KG1 (cell line): ENCODE measurements around the gene CCNK.

Experiments
- DNase-seq: peaks from one replicate; lab custom pipeline; 2025; lab: John Stamatoyannopoulos, UW

The CCNK gene

DNA sequence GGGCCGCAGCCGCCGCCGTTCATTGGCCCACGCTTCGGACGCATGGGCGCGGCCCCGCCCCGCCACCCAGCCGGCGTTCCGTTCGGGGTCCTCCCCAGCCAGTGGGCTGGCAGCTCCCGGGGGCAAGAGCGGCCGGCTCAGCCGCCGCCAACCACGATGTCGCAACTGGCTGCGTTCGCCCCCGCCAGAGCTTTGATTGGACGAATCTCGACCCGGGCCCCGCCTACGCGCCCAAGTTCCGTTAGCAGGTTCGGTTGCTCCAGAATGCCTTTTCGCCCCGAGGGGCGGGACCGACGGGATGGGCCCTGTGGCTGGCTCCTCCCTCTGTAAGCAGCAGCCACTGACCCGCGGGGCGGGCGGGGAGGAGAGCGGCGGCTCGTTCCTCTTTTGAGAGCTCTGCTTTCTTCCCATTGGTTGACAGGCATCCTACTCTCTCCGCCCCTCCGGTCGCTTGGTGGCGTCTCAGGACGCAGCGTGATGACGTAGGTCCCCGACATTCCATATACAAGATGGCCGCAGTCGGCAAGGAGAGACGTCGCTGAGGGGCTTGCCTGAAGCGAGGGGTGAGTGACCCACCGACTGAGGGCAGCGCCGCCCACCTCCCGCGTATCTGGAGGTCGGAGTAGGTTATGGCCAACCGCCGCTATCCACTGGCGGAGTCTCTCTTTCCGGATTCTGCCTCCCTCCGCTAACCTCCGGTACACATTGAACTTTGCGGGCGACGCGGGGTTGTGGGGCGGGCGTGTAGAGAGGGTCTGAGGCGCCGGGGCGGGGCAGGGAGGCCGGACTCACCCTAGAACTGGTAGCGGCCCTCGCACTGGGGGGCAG, at the start of gene CCNK:
Gene CCNK (plus strand): TSS at position 493 of the 828 bp plus-strand sequence. CDS start 11,269 bp downstream, outside the sequence.
- DNase-seq, result peak; percentile 100

DNA sequence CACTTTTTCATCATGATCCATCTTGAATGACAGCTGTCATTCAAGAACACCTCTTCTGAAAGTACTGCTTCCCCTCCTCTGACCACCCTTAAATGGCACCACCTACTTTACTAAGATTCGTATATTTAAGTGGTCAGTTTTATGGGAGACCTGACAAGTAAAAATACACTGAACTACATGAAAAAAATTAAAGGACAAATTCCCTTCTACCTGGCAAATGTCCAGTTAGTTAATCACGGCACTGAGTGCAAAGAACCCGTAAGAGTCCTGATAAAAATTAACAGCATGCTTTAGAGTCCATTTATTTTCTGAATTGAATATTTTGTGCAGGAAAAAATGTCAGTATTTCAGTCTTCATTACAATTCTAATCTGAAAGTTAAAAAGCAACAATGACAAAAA, 49.2 kb upstream of the CCNK start:
- DNase-seq, result no peak

DNA sequence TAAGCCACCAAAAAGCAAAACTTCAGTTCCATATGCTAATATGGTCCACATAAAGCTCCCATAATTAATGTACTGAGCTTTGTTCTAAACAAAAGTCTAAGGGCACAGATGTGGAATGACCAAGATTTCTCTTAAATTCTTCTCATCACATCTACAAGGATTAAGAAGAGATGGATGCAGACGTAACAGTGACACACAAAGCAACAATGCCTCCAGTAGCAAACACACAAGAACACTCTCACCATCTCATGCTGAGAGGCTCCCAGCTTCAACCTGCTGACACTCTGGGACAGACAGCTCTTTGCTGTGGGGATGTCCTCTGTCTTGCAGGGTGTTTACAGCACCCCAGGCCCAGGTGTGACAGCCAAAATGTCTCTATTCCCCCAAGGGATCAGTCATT, 48.7 kb upstream of the CCNK start:
- DNase-seq, result no peak

DNA sequence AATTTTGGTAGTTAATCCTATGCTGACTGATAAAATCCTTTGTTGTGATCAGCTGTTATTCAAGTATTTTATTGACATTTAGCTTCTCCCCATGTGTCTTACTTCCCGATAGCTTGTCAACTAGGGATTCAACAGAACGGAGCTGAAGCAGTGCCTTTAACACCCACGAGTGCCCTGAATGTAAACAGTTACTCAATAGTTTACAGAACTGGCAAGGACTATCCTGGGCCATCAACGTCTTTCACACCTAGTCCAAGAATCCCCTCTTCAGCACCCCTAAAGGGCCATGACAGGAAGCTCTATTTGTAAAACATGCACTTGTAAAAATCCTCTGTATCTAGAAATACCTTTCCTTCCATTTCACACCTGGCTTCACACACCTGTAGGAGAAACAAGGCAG, 45.9 kb upstream of the CCNK start:
- DNase-seq, result no peak

DNA sequence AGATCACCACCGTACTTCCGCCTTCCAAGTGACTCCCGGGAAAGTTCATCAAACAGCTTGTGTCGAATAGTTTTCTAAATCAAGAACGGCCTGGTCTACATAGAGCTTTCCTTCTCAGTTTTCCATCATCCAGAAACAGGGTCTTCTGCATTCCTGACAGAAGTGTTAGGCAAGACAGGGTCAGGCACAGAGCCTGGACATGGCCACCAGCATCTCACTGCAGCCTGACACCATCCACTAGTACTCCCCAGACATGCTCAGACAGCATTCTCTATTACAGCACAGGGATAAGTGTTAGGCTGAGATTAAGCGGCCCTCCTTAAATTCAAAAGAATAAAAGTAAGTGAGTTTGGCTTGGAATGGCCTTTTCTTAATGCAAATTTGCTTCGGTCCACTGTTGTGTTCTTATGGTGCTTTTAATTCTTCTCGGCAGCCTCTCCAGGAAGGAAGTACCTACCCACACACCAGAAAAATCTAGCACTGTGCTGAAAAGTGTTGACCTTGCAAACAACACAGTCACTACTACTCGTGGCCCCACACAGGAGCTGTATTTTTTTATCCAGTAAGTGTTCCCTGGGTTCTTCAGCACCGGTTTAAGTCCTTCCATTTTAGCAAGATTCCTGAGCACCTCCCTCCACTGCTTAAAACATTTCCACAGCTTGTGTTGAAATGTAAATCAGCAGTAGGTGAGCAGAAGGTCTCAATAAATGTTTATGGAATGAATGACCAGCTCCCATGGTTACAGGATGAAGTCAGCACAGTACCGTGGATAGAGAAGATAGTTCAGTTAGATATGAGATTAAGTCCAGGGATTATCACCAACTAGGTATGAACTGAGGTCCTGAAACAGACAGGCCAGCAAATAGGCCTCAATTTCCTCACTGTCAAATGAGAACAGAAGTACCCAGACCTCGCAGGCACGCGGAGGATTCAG, 44.7 kb upstream of the CCNK start:
- no peak for DNase-seq

DNA sequence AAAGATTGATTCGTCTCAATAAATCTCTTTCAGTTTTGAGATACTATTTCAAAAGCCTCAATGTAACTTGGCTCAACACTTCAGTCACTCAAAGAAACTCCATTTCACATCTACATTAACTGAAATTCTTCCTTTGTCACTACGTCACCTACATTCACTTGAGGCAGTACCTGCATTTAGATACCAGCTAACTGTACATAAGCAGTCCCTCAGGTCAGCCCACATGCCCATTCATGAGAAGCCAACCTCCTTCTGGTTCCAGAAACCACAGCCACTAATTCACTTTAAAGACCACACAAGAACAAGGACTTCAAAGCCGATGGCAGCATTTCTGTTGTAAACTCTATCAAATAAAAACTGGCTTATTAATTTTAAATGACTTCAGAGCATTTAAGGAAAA, 43.5 kb upstream of the CCNK start:
- DNase-seq, result no peak

DNA sequence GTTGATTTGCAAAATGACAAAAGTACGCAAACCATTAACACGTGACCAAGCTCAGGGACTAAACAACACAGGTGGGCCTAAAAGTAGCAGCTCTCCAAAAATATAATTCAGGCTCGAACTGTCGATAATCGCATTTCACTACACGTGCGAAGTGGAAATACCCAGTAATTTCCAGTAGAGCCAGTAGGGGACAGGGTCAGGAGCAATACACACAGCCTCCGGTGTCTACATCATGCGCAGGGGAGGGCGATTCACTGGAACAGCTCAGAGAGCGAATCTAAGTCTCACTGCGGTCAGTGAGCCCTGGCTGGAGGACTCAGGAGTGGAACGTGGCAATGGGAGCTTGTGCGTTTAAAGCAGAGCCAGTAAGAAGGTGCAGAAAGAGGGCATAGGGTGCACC, 40.9 kb upstream of the CCNK start:
- DNase-seq, result no peak

DNA sequence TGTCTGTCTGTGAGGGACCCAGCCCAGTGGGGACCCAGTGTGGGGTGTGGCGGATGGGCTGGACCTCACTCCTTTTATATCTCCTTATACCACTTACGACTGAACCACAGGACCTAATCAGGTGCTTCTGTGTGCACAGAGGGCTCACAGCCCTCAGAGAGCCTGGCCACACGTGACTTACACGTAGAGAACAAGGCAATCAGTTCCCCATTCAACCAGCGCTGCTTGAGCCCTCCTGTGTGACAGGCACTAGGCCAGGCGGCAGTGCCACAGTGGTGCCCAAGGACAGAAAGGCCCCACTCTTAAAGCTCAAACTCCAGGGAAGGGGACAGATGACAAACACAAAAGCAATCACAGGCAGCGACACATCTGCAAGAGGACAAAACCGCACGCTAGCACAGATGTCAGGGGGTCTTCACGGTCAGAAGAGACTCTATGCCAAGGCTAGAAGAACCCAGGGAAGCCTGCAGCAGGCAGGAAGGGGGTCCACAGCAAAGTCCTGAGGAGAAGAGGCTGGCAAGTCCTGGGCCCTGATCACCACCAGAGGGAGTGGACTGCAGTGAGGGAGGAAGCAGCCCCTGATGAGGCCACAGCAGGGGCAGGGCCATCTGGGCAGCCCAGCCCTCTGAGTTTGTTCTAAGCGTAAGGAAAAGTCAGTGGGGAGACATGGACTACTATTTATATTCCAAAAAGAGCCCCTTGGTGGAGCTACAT, 39.9 kb upstream of the CCNK start:
- no peak for DNase-seq

DNA sequence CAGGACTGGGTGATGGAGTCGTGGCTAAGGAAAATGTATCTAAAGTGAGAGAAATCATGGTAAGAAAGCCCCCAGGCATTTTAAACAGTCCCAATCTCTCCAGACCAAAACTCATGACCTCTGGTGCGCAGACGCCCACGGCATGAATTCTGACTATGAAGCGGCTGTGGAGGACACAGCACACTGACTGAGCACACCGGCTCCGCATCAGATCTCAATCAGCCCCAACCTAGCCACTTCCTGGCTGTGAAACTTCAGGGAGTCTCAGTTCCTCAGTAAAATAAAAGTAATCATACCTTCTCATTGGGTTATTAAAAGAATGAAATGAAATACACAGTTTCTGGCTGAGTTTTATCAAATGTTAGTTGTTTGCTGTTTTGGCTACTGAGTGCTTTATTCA, 39.3 kb upstream of the CCNK start:
- DNase-seq, result no peak

DNA sequence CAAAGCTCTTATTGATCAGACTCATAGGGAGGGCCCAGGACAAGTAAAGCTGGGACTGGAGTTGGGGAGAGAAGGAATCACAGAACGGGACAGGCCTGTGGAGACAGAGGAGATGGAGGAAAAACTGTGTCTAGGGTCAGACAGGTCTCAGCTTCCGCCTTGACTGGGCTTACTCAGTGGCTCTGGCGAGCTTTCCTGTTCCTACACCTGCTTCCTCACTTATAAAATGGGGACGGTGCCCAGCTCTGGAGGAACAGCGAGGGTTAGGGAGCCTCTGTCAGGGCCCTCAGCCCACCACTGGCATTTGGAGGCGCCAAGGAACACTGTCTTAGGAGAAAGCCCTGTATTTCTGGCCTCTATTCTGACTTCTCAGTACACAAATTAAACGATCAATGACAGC, 35.3 kb upstream of the CCNK start:
- DNase-seq, result no peak

DNA sequence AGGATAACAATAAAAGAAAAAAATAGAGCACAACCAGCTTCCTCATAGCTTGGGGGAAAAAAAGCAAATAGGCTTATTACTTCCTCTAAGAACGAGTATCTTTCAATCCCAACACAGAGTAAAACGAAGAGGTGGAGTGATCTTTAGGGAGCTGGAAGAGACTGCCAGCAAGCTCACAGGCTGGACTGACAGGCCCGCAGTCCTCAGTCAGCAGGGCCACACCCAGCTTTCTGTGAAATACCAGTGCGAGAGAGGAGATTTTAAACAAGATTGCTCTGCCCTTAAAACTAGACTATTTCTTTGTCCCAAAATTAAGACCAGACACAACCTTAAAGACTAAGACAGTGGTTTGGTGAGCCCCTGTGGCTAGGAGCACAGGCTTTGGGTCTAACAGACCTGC, 33.5 kb upstream of the CCNK start:
- DNase-seq, result no peak

DNA sequence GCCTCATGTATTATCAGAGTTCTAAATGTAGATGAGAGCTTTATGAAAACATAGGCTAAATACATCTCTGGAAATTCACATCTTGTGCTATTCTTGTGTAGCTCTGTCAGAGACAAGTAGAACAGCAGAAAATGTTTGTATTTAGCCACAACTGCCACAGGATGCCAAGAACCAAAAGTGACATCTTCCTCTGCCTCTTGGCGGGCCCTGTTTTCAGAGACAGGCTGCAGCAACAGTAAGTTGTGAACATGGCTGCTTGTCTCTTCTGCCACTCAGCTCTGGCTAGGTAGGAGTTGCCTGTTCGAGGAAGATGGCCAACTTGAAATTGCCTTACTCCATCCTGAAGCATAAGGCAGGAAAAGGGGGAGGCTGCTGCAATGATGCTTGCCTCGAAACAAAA, 30.9 kb upstream of the CCNK start:
- DNase-seq, result no peak

DNA sequence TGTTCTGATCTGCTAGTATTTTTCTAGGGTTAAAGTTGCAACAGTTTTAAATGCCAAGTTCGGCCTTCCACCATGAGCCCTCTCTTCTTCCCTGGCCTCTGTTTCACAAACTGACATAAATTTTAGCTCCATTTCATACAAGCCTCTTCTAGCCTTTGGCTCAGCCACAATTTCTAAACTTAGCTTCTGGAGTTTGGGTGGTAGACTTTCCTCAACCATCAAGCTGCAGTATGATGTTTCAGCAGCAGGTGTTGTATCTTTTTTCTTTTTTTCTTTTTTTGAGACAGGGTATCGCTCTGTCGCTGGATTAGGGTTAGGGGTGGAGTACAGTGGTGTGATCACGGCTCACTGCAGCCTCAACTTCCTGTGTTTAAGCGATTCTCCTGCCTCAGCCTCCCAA, 30.0 kb upstream of the CCNK start:
- no peak for DNase-seq

DNA sequence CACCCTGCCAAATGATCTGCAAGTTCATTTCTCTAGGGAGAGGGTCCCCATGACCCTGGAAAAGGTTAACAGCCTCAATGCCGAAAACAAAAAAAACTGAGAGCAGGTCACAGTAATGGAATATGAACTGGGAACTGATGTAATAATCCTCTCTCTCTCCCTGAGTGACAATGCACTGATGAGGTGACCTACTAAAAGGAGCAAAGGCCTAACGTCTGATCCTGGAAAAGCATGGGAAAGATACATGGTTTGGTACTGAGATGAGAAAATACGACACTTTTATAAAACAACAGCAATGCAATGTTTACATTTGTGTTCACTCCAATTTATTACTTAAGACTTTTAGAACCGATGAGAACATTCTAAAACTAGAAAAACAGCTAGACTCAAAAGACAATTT, 28.2 kb upstream of the CCNK start:
- DNase-seq, result no peak

DNA sequence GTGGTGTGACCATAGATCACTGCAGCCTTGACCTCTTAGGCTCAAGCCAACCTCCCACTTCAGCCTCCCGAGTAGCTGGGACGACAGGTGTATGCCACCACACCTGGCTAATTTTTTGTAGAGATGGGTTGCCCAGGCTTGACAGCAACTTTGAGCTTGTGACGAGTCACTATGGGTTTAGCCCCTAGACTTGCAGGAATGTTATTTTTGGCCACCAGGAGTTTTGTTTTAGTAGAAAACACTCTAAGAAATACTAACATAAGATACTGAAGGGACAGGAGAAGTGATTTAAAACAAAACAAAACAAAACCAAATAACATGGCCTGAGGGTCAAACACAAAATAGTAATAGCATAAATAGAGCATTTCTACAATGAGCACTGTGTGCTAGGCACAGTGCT, 27.0 kb upstream of the CCNK start:
- DNase-seq, result no peak

DNA sequence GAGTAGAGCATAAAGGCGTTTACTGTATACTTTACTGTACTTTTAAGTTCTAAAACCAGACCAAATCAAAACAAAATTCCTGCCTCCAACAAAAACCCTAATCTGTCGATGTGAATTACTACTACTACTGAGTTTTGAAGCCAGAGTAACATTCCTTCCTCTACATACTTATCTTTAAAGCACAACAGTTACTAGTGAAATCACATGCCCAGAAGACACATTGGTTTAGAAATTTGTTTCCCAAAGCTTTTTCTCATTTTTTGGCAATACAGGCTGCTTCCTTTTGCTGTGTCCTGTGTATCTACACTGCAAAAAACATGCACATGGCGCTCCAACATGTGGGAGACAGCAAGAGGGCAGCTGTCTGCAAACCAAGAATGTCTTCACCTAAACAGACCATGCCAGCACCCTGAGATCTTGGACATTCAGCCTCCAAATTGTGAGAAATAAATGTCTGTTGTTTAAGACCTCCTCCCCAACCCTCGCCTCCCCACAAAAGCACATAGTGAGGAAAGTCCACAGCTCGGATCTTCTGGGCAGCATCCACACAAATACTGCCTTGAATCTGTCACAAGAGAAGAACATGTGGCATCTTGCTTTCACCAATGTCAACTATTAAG, 21.6 kb upstream of the CCNK start:
- no peak for DNase-seq

DNA sequence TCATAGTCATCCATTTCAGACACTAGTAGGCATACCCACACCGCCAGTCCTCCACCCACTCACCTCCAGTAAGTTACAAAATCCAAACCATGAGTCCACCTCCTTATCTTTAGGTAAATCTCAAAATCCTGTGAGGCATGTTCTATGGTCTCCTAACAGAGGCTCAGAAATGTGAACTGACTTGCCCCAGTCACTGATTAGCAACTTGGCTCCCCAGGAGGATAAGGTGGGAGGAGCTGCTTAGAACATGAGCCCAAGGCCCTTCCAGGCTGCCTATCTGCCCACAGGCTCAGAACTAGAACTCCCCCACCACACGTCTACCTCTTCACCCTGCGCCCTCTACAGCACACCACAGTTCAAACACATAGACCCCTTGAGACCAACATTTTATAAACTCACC, 20.4 kb upstream of the CCNK start:
- no peak for DNase-seq

DNA sequence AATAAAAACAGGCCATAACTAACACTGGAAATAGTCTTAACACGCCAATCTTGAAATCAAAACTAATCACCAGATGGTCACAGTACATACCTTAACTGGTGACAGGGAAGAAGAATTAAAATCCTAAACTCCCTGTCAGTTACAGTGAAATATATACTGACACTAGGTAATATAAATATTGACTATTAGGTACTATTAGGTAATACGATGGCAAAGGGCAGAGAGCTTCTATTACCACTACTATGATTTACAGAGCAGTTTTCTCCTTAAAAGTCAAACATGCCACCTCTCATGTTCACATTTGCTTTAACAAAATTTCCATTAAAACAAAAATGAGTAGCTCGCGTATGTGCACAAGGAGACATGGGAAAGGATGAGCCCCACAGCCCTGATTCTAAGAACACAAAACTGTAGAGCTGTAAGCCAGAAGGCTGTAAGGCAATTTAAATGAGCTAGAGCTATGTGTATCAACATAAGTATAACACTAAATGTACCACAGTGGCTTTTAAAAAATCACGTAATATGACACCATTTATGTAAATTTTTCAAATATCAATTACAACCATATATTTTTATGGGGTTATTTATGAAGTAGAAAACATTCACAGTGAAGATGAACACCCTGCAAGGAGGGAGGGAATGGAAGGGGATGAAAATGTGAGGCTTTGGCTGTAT, 19.7 kb upstream of the CCNK start:
- no peak for DNase-seq

DNA sequence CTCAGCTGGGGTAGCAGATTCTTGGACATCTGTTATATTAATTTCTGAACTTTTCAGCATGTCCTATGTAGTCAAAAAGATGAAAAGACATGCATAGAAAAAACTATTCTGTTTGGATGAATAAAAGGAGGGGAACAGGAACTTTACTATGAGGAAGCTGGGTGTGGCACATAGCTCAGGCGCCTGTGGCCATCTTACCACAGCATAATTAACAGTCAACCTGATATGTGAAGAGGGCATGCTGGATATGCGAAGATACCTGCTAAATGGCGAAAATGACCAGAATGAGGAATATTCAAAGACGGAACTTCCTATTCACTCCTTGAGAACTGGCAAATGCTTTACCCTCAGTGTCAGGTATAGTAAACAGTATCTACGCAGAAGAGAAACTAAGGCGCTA, 19.0 kb upstream of the CCNK start:
- no peak for DNase-seq

DNA sequence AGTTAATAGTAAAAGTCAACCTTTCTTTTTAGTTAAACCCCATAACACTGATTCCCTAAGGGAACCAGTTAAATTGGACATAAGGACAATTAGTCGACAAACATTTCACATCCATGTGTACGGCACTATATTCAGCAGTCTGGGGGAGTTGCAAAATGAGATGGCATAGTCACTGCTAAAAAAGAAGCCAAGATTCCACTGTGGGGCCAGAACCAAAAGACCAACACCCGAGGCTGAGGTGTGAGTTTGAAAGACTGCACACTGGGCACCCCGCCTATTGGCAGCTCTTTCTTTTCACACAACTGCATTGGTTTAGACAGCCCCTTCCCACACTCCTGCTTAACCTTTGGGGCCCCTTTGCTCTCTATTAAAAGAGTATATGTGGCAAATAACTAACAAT, 17.2 kb upstream of the CCNK start:
- DNase-seq, result no peak

DNA sequence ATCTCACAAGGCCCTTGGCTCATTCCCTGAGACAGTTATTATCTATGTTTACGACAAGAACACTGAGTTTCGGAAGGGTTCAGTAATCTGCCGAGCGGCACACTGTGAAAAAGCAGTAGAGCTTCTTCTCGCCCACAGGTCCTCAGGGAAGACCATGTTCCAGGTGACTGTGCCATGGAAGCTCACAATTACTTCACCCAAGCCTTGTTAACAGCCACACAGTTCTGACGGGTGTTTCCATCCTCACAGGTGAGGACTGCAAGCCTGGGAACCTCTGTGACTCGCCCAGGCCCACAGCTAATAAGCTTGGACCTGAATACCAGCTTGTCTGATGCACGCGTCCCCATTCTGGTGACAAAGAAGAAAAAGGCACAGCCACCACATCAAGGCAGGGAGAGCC, 15.9 kb upstream of the CCNK start:
- no peak for DNase-seq

DNA sequence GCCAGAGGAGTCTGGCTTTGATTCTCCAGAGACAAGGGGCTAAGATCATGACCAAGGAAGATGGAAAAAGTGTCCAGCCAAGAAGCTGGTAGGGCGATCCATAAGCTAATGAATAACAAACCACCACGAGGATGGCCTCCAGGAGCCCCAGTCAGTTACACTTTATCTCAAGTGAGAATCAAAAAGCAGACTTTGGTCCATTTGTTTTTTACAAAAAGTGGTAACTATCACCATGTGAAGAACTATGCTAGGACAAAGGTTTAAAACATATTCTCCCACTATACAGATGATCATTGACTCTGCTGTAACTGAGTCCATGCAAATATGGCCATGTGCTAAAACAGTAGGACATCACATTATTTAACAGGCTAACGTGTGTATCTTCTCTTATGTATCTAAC, 14.5 kb upstream of the CCNK start:
- no peak for DNase-seq
